SK-N-SH treated with all-trans-retinoic acid at 6 μM for 48 hours (cell line): ENCODE data around the gene FMNL1.

Experiments used
- ESRRG ChIP-seq: fragments of 250-450 bp; sonication (Bioruptor Pico); IDR thresholded peaks from 2 replicates; pipeline ENCODE4 v1.6.1; 2021; ENCODE audit warnings: mild to moderate bottlenecking
- ISL1 ChIP-seq: fragments of 250-450 bp; sonication (Bioruptor Pico); IDR thresholded peaks from 2 replicates; pipeline ENCODE4 v2.1.2; 2022; ENCODE audit warnings: mild to moderate bottlenecking, moderate library complexity

GRCh38 chr17:45235416-45236281, 14.0 kb downstream of the FMNL1 start:
- TF ChIP-seq ESRRG (CRISPR knock-in tag) (no peak), ISL1 (CRISPR knock-in tag) (no peak)
